HCT116 (cell line): ENCODE results near the gene TXNDC11. TPM values are rescaled to one million over a fixed set of nuclear protein-coding genes. Genes with fewer than 3 reads are reported as not detected.

ENCODE experiments used
- ATAC-seq: fragments of 200-7000 bp; cut with Tn5 transposase; 2 replicates; pipeline ENCODE4 v1.9.1; 2020; ENCODE audit warnings: mild to moderate bottlenecking, moderate library complexity
- BruUV-seq: library from RNA; stranded (reverse); fragments of 400-500 nt; replicated peaks from 2 replicates; lab custom pipeline; 2021; lab: Mats Ljungman, UMichigan
- CTCF ChIA-PET: fragments of 300-600 bp; sonication (Branson Sonifier 250); formaldehyde crosslinking; loops from one replicate; lab custom pipeline; 2021; ENCODE audit warnings: antibody characterized with exemption; lab: Charles Lee
- POLR2A ChIA-PET: fragments of 300-600, 350-600 bp; sonication (Branson Sonifier 250); formaldehyde crosslinking; loops from one replicate; lab custom pipeline; 2021; ENCODE audit warnings: antibody characterized with exemption; lab: Charles Lee
- RAD21 ChIA-PET, 2 experiments: fragments of 300-600 bp; sonication (Branson Sonifier 250); formaldehyde crosslinking; loops; one replicate each; lab custom pipeline; 2023; ENCODE audit warnings: low total read pairs in 2 of 2; ENCODE audit not compliant: uncharacterized antibody in 2 of 2, unreplicated experiment in 2 of 2, low non-redundant PET in 1 of 2; lab: Charles Lee
- DNase-seq: peaks from one replicate; pipeline ENCODE4 v3.0.0-alpha.2; 2010; ENCODE audit warnings: low read depth, low spot score
- H2AFZ ChIP-seq: fragments of 200-600 bp; shearing (Covaris generic), sonication (generic); 2 replicates; pipeline ENCODE4 v1.6.1; 2017; ENCODE audit warnings: low read depth, mixed run types, mixed read lengths, antibody characterized with exemption, low read length; ENCODE audit not compliant: poor library complexity, severe bottlenecking
- H3K27ac ChIP-seq: 2 replicates; pipeline ENCODE4 v1.5.1; 2012; ENCODE audit warnings: low read depth, low read length
- H3K27me3 ChIP-seq: fragments of 200-600 bp; sonication (generic); 2 replicates; pipeline ENCODE4 v1.6.1; 2016; ENCODE audit warnings: mixed run types, low read length, mixed read lengths; ENCODE audit not compliant: insufficient read depth
- H3K36me3 ChIP-seq, 2 experiments: fragments of 200-500 bp in 1 of 2; fragments of 200-600 bp in 1 of 2; sonication (Bioruptor generic) in 1 of 2; sonication (generic) in 1 of 2; 2 replicates each; pipeline versions ENCODE4 v1.5.1 to v1.6.1; 2014 to 2016; ENCODE audit warnings: low read length in 2 of 2, inconsistent platforms in 1 of 2, mixed read lengths in 1 of 2, mixed run types in 1 of 2; ENCODE audit not compliant: insufficient read depth in 2 of 2, control insufficient read depth in 1 of 2
- H3K4me1 ChIP-seq, 2 experiments: fragments of 200-600 bp in 1 of 2; sonication (generic) in 1 of 2; 2 replicates each; pipeline versions ENCODE4 v1.5.1 to v1.6.1; 2012 to 2017; ENCODE audit warnings: low read length in 2 of 2, inconsistent platforms in 1 of 2, mild to moderate bottlenecking in 1 of 2, mixed read lengths in 1 of 2, mixed run types in 1 of 2, moderate library complexity in 1 of 2; ENCODE audit not compliant: insufficient read depth in 2 of 2, control insufficient read depth in 1 of 2
- H3K4me2 ChIP-seq: fragments of 200-600 bp; sonication (generic); 2 replicates; pipeline ENCODE4 v1.6.1; 2017; ENCODE audit warnings: mixed run types, low read length, mixed read lengths
- H3K4me3 ChIP-seq, 2 experiments: fragments of 200-600 bp in 1 of 2; sonication (generic) in 1 of 2; replicated peaks in 1 of 2; 2 replicates each; pipeline ENCODE4 v1.5.1; 2011 to 2016; ENCODE audit warnings: low read length in 2 of 2, control low read depth in 1 of 2, low read depth in 1 of 2, mild to moderate bottlenecking in 1 of 2, mixed read lengths in 1 of 2, mixed run types in 1 of 2
- H3K79me2 ChIP-seq: fragments of 200-600 bp; sonication (generic); 2 replicates; pipeline ENCODE4 v1.6.1; 2017; ENCODE audit warnings: mild to moderate bottlenecking, mixed run types, low read length, moderate library complexity, mixed read lengths; ENCODE audit not compliant: insufficient read depth
- H3K9ac ChIP-seq: fragments of 200-600 bp; sonication (generic); 2 replicates; pipeline ENCODE4 v1.6.1; 2016; ENCODE audit warnings: low read length, mixed read lengths
- H3K9me2 ChIP-seq: fragments of 200-600 bp; sonication (generic), shearing (Covaris generic); 2 replicates; pipeline ENCODE4 v1.6.1; 2017; ENCODE audit warnings: mixed run types, mild to moderate bottlenecking, moderate library complexity; ENCODE audit not compliant: insufficient read depth
- H3K9me3 ChIP-seq, 2 experiments: fragments of 200-500 bp in 1 of 2; fragments of 200-600 bp in 1 of 2; sonication (Bioruptor generic) in 1 of 2; sonication (generic) in 1 of 2; 2 replicates each; pipeline ENCODE4 v1.6.1; 2014 to 2017; ENCODE audit warnings: low read length in 2 of 2, mixed read lengths in 2 of 2, inconsistent platforms in 1 of 2, low read depth in 1 of 2, mild to moderate bottlenecking in 1 of 2, mixed run types in 1 of 2, moderate library complexity in 1 of 2; ENCODE audit not compliant: control insufficient read depth in 1 of 2, insufficient read depth in 1 of 2
- H4K20me1 ChIP-seq: fragments of 200-600 bp; sonication (generic), shearing (Covaris generic); 2 replicates; pipeline ENCODE4 v1.6.1; 2017; ENCODE audit warnings: mixed run types, mild to moderate bottlenecking, moderate library complexity; ENCODE audit not compliant: insufficient read depth
- CBX3 ChIP-seq: IDR thresholded peaks from 2 replicates; pipeline ENCODE4 v1.6.1; 2012; ENCODE audit warnings: low read depth
- CEBPB ChIP-seq: IDR thresholded peaks from 2 replicates; pipeline ENCODE4 v1.6.1; 2012; ENCODE audit warnings: low read depth
- EZH2phosphoT487 ChIP-seq: fragments of 200-600 bp; IDR thresholded peaks from 2 replicates; pipeline ENCODE4 v1.6.1; 2018; ENCODE audit warnings: antibody characterized with exemption, borderline replicate concordance
- FOSL1 ChIP-seq: IDR thresholded peaks from 2 replicates; pipeline ENCODE4 v1.6.1; 2012; ENCODE audit warnings: low read depth
- JUND ChIP-seq: IDR thresholded peaks from 2 replicates; pipeline ENCODE4 v1.6.1; 2012
- POLR2A ChIP-seq: IDR thresholded peaks from 2 replicates; pipeline ENCODE4 v1.7.0; 2011; ENCODE audit warnings: borderline replicate concordance; ENCODE audit not compliant: insufficient read depth, insufficient read length; ENCODE audit errors: extremely low read depth
- POLR2AphosphoS5 ChIP-seq: IDR thresholded peaks from 2 replicates; pipeline ENCODE4 v1.6.1; 2011; ENCODE audit warnings: mild to moderate bottlenecking, low read depth, low read length, moderate library complexity
- RAD21 ChIP-seq: IDR thresholded peaks from 2 replicates; pipeline ENCODE4 v1.6.1; 2012; ENCODE audit warnings: low read depth, mild to moderate bottlenecking
- SIN3A ChIP-seq: IDR thresholded peaks from 2 replicates; pipeline ENCODE4 v1.6.1; 2012; ENCODE audit warnings: low read depth
- SRF ChIP-seq: IDR thresholded peaks from 2 replicates; pipeline ENCODE4 v1.6.1; 2012; ENCODE audit warnings: low read depth
- TCF7L2 ChIP-seq: IDR thresholded peaks from 2 replicates; pipeline ENCODE4 v1.7.0; 2011; ENCODE audit warnings: borderline replicate concordance, inconsistent platforms; ENCODE audit not compliant: insufficient read depth, insufficient read length; ENCODE audit errors: extremely low read depth
- YY1 ChIP-seq: IDR thresholded peaks from 2 replicates; pipeline ENCODE4 v1.6.1; 2011; ENCODE audit warnings: low read length, low read depth, moderate library complexity, mild to moderate bottlenecking; ENCODE audit not compliant: insufficient replicate concordance; ENCODE audit errors: extremely low read depth
- ZFX ChIP-seq: fragments of 450-650 bp; IDR thresholded peaks from 2 replicates; pipeline ENCODE4 v1.6.1; 2017
- ZNF274 ChIP-seq: fragments of 200-500 bp; sonication (Bioruptor generic); IDR thresholded peaks from 2 replicates; pipeline ENCODE4 v1.6.1; 2014; ENCODE audit warnings: mild to moderate bottlenecking, low read depth, low read length, inconsistent platforms
- intact Hi-C: fragments of 100-400 bp; cut with micrococcal nuclease; formaldehyde crosslinking; loops from 2 replicates; pipeline ENCODE4 v1.10.0; 2022
- total RNA-seq: library from RNA; stranded (reverse); gene quantifications from one replicate; pipeline ENCODE4 v1.2.1, GENCODE V29; 2021; ENCODE audit not compliant: unreplicated experiment
- TF ChIP-seq, protein P1 (sequence below): IDR thresholded peaks from 2 replicates; pipeline ENCODE4 v1.6.1; 2011; ENCODE audit warnings: mild to moderate bottlenecking, low read length, moderate library complexity; ENCODE audit not compliant: insufficient replicate concordance; ENCODE audit errors: extremely low read depth
- TF ChIP-seq, protein P2 (sequence below): IDR thresholded peaks from 2 replicates; pipeline ENCODE4 v1.6.1; 2012
- TF ChIP-seq, protein P3 (sequence below): IDR thresholded peaks from 2 replicates; pipeline ENCODE4 v1.6.1; 2012; ENCODE audit warnings: low read depth
- TF ChIP-seq, protein P4 (sequence below), 3 experiments: fragments of 200-600 bp in 1 of 3; sonication (generic) in 1 of 3; IDR thresholded peaks in 2 of 3; conservative IDR thresholded peaks in 1 of 3; 2 replicates each; pipeline ENCODE4 v1.5.1; 2012 to 2017; ENCODE audit warnings: low read depth in 2 of 3, low read length in 2 of 3, antibody characterized with exemption in 1 of 3, borderline replicate concordance in 1 of 3, control low read depth in 1 of 3, mild to moderate bottlenecking in 1 of 3, mixed read lengths in 1 of 3, mixed run types in 1 of 3, moderate library complexity in 1 of 3; ENCODE audit not compliant: insufficient read depth in 1 of 3
- TF ChIP-seq, protein P5 (sequence below): IDR thresholded peaks from 2 replicates; pipeline ENCODE4 v1.6.1; 2012

Gene TXNDC11
- total RNA-seq, 1 experiment from 2014 or later = 26.8 TPM

DNA sequence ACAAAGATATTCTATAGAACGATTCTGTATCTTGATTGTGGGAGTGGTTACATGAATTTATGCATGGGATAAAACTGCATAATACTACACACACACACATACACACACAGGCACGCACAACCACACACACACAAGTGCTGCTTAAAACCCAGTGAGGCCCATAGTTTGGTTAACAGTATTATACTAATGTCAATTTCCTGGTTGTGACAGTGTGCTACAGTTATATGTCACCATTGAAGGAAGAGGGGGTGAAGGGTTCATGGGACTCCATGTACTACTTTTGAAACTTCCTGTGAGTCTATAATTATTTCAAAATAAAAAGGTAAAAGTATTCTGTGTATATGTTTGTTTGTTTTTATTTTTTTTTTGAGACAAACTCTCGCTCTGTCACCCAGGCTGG is 46.3 kb upstream of the TXNDC11 start:
- RAD21 ChIA-PET = no interaction called here
- POLR2A ChIA-PET = no interaction called here
- CTCF ChIA-PET = no interaction called here
- DNase-seq (no peak), ATAC-seq (no peak)
- H3K4me1 ChIP-seq = peaks cover 1 to 2% of the 10 kb centered on the region in 2 experiments; a peak in 3 of 4 replicates
- 0 out of 4 replicates have a peak, but pooled peaks cover 0 to 9% of the 10 kb centered on the region in 2 experiments for H3K36me3 ChIP-seq
- no peak overlapping the region for H3K9ac ChIP-seq
- H3K4me3 ChIP-seq = no peak overlapping the region
- H3K4me2 ChIP-seq = no peak overlapping the region
- BruUV-seq = no TSS peak
- H3K27me3 ChIP-seq = no peaks in the 10 kb centered on the region
- H4K20me1 ChIP-seq = peaks cover 3% of the 10 kb centered on the region; the same call in 1 of the 2 replicates
- peaks cover 89% of the 10 kb centered on the region for H3K79me2 ChIP-seq
- H3K9me2 ChIP-seq = no peaks in the 10 kb centered on the region
- H2AFZ ChIP-seq = no peak overlapping the region
- intact Hi-C loops = no loop called here
- H3K9me3 ChIP-seq = no peaks in the 10 kb centered on the region
- TF ChIP-seq TCF7L2 = no peak
- TF ChIP-seq, protein P1, sequence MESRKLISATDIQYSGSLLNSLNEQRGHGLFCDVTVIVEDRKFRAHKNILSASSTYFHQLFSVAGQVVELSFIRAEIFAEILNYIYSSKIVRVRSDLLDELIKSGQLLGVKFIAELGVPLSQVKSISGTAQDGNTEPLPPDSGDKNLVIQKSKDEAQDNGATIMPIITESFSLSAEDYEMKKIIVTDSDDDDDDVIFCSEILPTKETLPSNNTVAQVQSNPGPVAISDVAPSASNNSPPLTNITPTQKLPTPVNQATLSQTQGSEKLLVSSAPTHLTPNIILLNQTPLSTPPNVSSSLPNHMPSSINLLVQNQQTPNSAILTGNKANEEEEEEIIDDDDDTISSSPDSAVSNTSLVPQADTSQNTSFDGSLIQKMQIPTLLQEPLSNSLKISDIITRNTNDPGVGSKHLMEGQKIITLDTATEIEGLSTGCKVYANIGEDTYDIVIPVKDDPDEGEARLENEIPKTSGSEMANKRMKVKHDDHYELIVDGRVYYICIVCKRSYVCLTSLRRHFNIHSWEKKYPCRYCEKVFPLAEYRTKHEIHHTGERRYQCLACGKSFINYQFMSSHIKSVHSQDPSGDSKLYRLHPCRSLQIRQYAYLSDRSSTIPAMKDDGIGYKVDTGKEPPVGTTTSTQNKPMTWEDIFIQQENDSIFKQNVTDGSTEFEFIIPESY = no peak
- no peak for TF ChIP-seq FOSL1
- TF ChIP-seq, protein P2, sequence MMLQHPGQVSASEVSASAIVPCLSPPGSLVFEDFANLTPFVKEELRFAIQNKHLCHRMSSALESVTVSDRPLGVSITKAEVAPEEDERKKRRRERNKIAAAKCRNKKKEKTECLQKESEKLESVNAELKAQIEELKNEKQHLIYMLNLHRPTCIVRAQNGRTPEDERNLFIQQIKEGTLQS = no peak
- TF ChIP-seq, protein P3, sequence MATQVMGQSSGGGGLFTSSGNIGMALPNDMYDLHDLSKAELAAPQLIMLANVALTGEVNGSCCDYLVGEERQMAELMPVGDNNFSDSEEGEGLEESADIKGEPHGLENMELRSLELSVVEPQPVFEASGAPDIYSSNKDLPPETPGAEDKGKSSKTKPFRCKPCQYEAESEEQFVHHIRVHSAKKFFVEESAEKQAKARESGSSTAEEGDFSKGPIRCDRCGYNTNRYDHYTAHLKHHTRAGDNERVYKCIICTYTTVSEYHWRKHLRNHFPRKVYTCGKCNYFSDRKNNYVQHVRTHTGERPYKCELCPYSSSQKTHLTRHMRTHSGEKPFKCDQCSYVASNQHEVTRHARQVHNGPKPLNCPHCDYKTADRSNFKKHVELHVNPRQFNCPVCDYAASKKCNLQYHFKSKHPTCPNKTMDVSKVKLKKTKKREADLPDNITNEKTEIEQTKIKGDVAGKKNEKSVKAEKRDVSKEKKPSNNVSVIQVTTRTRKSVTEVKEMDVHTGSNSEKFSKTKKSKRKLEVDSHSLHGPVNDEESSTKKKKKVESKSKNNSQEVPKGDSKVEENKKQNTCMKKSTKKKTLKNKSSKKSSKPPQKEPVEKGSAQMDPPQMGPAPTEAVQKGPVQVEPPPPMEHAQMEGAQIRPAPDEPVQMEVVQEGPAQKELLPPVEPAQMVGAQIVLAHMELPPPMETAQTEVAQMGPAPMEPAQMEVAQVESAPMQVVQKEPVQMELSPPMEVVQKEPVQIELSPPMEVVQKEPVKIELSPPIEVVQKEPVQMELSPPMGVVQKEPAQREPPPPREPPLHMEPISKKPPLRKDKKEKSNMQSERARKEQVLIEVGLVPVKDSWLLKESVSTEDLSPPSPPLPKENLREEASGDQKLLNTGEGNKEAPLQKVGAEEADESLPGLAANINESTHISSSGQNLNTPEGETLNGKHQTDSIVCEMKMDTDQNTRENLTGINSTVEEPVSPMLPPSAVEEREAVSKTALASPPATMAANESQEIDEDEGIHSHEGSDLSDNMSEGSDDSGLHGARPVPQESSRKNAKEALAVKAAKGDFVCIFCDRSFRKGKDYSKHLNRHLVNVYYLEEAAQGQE = no peak
- TF ChIP-seq POLR2AphosphoS5 = no peak
- no peak for TF ChIP-seq POLR2A
- no peak for TF ChIP-seq SRF
- TF ChIP-seq, protein P4, sequence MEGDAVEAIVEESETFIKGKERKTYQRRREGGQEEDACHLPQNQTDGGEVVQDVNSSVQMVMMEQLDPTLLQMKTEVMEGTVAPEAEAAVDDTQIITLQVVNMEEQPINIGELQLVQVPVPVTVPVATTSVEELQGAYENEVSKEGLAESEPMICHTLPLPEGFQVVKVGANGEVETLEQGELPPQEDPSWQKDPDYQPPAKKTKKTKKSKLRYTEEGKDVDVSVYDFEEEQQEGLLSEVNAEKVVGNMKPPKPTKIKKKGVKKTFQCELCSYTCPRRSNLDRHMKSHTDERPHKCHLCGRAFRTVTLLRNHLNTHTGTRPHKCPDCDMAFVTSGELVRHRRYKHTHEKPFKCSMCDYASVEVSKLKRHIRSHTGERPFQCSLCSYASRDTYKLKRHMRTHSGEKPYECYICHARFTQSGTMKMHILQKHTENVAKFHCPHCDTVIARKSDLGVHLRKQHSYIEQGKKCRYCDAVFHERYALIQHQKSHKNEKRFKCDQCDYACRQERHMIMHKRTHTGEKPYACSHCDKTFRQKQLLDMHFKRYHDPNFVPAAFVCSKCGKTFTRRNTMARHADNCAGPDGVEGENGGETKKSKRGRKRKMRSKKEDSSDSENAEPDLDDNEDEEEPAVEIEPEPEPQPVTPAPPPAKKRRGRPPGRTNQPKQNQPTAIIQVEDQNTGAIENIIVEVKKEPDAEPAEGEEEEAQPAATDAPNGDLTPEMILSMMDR (IDR thresholded peaks at IDR 0.05 in 2 of 3, conservative IDR thresholded peaks at IDR 0.05 in 1 of 3; ENCODE audit: borderline replicate concordance in 1 of 3, insufficient read depth in 1 of 3, low read depth in 2 of 3, low read length in 2 of 3) = no peak
- no peak for TF ChIP-seq EZH2phosphoT487
- no peak for TF ChIP-seq ZFX
- TF ChIP-seq YY1 = no peak
- no peak for TF ChIP-seq RAD21
- TF ChIP-seq CEBPB = no peak
- no peak for TF ChIP-seq SIN3A
- TF ChIP-seq ZNF274 = no peak
- TF ChIP-seq, protein P5, sequence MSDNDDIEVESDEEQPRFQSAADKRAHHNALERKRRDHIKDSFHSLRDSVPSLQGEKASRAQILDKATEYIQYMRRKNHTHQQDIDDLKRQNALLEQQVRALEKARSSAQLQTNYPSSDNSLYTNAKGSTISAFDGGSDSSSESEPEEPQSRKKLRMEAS = no peak
- TF ChIP-seq CBX3 = no peak
- TF ChIP-seq JUND = no peak
- no peak overlapping the region for H3K27ac ChIP-seq
